ENCODE results near the gene ASB6.

- TF ChIP-seq POLR2A (IDR thresholded peaks at IDR 0.05): no peak
- TF ChIP-seq, protein P1, sequence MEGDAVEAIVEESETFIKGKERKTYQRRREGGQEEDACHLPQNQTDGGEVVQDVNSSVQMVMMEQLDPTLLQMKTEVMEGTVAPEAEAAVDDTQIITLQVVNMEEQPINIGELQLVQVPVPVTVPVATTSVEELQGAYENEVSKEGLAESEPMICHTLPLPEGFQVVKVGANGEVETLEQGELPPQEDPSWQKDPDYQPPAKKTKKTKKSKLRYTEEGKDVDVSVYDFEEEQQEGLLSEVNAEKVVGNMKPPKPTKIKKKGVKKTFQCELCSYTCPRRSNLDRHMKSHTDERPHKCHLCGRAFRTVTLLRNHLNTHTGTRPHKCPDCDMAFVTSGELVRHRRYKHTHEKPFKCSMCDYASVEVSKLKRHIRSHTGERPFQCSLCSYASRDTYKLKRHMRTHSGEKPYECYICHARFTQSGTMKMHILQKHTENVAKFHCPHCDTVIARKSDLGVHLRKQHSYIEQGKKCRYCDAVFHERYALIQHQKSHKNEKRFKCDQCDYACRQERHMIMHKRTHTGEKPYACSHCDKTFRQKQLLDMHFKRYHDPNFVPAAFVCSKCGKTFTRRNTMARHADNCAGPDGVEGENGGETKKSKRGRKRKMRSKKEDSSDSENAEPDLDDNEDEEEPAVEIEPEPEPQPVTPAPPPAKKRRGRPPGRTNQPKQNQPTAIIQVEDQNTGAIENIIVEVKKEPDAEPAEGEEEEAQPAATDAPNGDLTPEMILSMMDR (IDR thresholded peaks at IDR 0.05): no peak
Observed at GRCh38 chr9:129637102-129637501, 4.8 kb downstream of the ASB6 start.

Data from sigmoid colon (tissue), 3 donors.